Measurements from ENCODE around the gene NUTM1. TPM values are rescaled to one million over a fixed set of nuclear protein-coding genes. Genes with fewer than 3 reads are reported as not detected.
"Not testable (repeated sequence)": the region's sequence is repeated elsewhere in the genome, so short reads cannot be mapped to it uniquely, and the experiment has no call there.

NUTM1 gene
- total RNA-seq, 1 donor from 2014 or later = not detected

GRCh38 chr15:34365091-34365825 lies 22.1 kb downstream of the NUTM1 start:
- ATAC-seq = no peak

- no peak for ATAC-seq
Measured at GRCh38 chr15:34365836-34366235, 22.7 kb downstream of the NUTM1 start.

- ATAC-seq = peak; percentile 64
Measured at GRCh38 chr15:34366271-34367065, 23.4 kb downstream of the NUTM1 start.

- ATAC-seq = peak; percentile 91
Measured at GRCh38 chr15:34367101-34368081, 24.3 kb downstream of the NUTM1 start, which contains the start of gene LPCAT4. LPCAT4 (minus strand) TSS chr15:34367196; CDS start chr15:34367100, 96 bp downstream.

GRCh38 chr15:34370129-34370528 lies 27.0 kb downstream of the NUTM1 start:
- ATAC-seq = no peak

- no peak for ATAC-seq
Measured at GRCh38 chr15:34370643-34371042, 27.5 kb downstream of the NUTM1 start.

- no peak for ATAC-seq
Measured at GRCh38 chr15:34373951-34374350, 30.8 kb downstream of the NUTM1 start.

- ATAC-seq = peak; percentile 29
Measured at GRCh38 chr15:34374816-34375215, 31.7 kb downstream of the NUTM1 start.

- not testable (repeated sequence) for ATAC-seq
Measured at GRCh38 chr15:34375541-34375940, 32.4 kb downstream of the NUTM1 start.

- no peak for ATAC-seq
Measured at GRCh38 chr15:34376856-34377255, 33.7 kb downstream of the NUTM1 start.

GRCh38 chr15:34380491-34380890 lies 37.4 kb downstream of the NUTM1 start:
- not testable (repeated sequence) for ATAC-seq

GRCh38 chr15:34381829-34382521 lies 38.9 kb downstream of the NUTM1 start:
- ATAC-seq = not testable (repeated sequence)

- ATAC-seq = not testable (repeated sequence)
Measured at GRCh38 chr15:34389594-34390086, 46.5 kb downstream of the NUTM1 start.

GRCh38 chr15:34392981-34393380 lies 49.9 kb downstream of the NUTM1 start:
- ATAC-seq = not testable (repeated sequence)

GRCh38 chr15:34397637-34398259 lies 54.6 kb downstream of the NUTM1 start:
- not testable (repeated sequence) for ATAC-seq

GRCh38 chr15:34403160-34403598 lies 60.1 kb downstream of the NUTM1 start:
- not testable (repeated sequence) for ATAC-seq

GRCh38 chr15:34403899-34404298 lies 60.8 kb downstream of the NUTM1 start:
- not testable (repeated sequence) for ATAC-seq

All from esophagus mucosa (tissue), 1 donor.